ENCODE results near the gene NR2C2.

Gene NR2C2

GRCh38 chr3:15029625-15030024, 82.2 kb downstream of the NR2C2 start:
- TF ChIP-seq, protein P1, sequence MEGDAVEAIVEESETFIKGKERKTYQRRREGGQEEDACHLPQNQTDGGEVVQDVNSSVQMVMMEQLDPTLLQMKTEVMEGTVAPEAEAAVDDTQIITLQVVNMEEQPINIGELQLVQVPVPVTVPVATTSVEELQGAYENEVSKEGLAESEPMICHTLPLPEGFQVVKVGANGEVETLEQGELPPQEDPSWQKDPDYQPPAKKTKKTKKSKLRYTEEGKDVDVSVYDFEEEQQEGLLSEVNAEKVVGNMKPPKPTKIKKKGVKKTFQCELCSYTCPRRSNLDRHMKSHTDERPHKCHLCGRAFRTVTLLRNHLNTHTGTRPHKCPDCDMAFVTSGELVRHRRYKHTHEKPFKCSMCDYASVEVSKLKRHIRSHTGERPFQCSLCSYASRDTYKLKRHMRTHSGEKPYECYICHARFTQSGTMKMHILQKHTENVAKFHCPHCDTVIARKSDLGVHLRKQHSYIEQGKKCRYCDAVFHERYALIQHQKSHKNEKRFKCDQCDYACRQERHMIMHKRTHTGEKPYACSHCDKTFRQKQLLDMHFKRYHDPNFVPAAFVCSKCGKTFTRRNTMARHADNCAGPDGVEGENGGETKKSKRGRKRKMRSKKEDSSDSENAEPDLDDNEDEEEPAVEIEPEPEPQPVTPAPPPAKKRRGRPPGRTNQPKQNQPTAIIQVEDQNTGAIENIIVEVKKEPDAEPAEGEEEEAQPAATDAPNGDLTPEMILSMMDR (IDR thresholded peaks at IDR 0.05): no peak
- no peak overlapping the region for H3K4me3 Mint-ChIP-seq
- no peaks in the 10 kb centered on the region for H3K4me1 Mint-ChIP-seq
- no peak for DNase-seq
- no peak overlapping the region for H3K27ac Mint-ChIP-seq
- peaks cover 85% of the 10 kb centered on the region for H3K36me3 Mint-ChIP-seq (ENCODE audit: low read depth)
- H3K9me3 Mint-ChIP-seq: no peaks in the 10 kb centered on the region
- H3K27me3 Mint-ChIP-seq (ENCODE audit: low read depth, poor library complexity): no peaks in the 10 kb centered on the region

GRCh38 chr3:15032650-15033049, 85.3 kb downstream of the NR2C2 start:
- H3K4me1 Mint-ChIP-seq: no peaks in the 10 kb centered on the region
- DNase-seq: no peak

DNA sequence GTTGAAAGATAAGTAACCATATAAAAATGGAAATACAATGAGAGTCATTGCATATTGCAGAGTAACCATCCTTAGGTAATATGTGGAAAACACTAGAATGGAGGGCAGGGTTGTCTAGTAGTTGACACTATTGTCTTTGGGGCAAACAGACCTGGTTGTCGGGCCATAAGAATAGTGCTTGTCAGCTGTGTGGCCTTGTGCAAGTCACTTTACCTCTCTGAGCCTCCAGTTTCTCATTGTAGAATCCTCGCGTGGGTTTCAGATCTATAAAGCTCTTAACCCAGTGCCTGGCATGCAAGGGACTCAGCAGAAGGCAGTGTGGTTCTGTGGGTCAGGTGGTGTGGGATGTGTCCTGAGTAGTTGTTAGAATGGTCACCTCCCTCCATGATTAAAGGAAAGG, 85.7 kb downstream of the NR2C2 start:
- TF ChIP-seq, protein P1 (IDR thresholded peaks at IDR 0.05): no peak
- DNase-seq: no peak
- peaks cover 64% of the 10 kb centered on the region for H3K36me3 Mint-ChIP-seq (ENCODE audit: low read depth)
- no peaks in the 10 kb centered on the region for H3K4me1 Mint-ChIP-seq
- H3K27me3 Mint-ChIP-seq (ENCODE audit: low read depth, poor library complexity): no peaks in the 10 kb centered on the region
- H3K9me3 Mint-ChIP-seq: no peaks in the 10 kb centered on the region
- H3K27ac Mint-ChIP-seq: no peak overlapping the region
- H3K4me3 Mint-ChIP-seq: no peak overlapping the region

More at GRCh38 chr3:15032650-15033049, 85.3 kb downstream of the NR2C2 start:
- Mint-ChIP-seq H3K27ac (no peak overlapping the region), H3K36me3 (ENCODE audit: low read depth) (peaks cover 68% of the 10 kb centered on the region), H3K27me3 (ENCODE audit: low read depth, poor library complexity) (no peaks in the 10 kb centered on the region), H3K4me3 (no peak overlapping the region), H3K9me3 (no peaks in the 10 kb centered on the region)
- TF ChIP-seq, protein P1 (IDR thresholded peaks at IDR 0.05): no peak

DNA sequence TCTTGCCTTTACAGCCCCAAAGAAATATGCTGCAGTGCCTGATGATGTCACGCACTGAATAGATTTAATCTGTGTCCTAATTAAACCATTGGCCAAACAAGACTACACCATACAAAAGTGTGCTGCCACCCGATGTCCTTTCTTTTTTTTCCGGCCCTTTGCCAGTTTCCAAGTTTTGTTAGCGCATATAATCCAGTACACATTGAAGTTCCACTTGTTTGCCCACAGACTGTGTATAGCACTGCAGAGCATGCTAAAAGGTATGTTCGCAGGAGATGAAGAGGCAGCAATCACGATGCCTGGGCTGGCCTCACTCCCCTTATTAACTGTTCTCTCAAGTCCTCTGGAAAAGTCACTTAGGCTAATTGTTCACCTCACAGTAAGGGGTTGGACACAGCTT, 90.9 kb downstream of the NR2C2 start:
- Mint-ChIP-seq H3K4me3 (no peak overlapping the region), H3K27ac (peak overlapping the region; percentile 22), H3K36me3 (ENCODE audit: low read depth) (peaks cover 58% of the 10 kb centered on the region), H3K27me3 (ENCODE audit: low read depth, poor library complexity) (no peaks in the 10 kb centered on the region), H3K4me1 (no peaks in the 10 kb centered on the region), H3K9me3 (no peaks in the 10 kb centered on the region)
- TF ChIP-seq, protein P1 (IDR thresholded peaks at IDR 0.05): no peak
- DNase-seq: no peak

DNA sequence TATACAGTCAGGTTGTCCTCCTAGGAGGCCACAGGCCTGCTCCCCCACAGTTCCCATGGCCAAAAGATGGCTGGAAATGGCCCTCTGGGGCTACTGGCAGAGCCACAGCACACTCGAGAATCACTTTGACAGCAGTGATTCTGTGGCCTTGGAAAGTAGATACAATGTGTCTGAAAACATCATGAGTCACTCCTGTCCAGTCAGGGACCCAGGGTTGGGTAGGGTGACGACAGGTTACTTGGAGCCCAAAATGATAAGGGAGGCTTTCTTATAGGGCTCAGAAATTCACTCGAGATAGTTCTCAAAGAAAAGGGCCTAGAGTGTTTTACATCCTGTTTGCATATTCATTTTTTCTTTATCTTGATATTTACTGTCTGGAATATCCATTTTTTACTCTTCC, 93.5 kb downstream of the NR2C2 start:
- Mint-ChIP-seq H3K27me3 (ENCODE audit: low read depth, poor library complexity) (no peaks in the 10 kb centered on the region), H3K4me3 (no peak overlapping the region), H3K9me3 (no peaks in the 10 kb centered on the region), H3K4me1 (no peaks in the 10 kb centered on the region), H3K36me3 (ENCODE audit: low read depth) (peaks cover 59% of the 10 kb centered on the region), H3K27ac (no peak overlapping the region)
- TF ChIP-seq, protein P1 (IDR thresholded peaks at IDR 0.05): no peak
- DNase-seq: no peak

DNA sequence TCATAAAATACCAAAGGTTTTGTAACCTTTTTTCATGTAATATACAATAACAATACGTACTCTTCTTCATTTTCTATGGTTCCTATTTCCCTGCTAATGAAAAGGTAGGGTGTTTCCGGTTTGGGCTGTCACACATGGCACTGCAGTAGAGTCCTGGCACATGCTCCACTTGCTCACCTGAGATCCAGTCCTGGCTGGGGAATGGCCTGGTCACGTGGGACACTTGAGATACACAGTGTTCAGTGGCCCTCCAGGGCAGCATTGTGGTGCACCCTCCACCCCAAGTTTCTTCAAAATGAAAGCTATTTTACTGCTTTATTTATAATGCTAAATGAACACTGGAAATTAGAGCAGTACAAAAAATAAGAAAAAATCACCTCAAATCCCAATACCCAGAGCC, 94.6 kb downstream of the NR2C2 start:
- DNase-seq: no peak
- Mint-ChIP-seq H3K4me3 (no peak overlapping the region), H3K27ac (no peak overlapping the region), H3K36me3 (ENCODE audit: low read depth) (peaks cover 62% of the 10 kb centered on the region), H3K27me3 (ENCODE audit: low read depth, poor library complexity) (no peaks in the 10 kb centered on the region), H3K9me3 (no peaks in the 10 kb centered on the region), H3K4me1 (no peaks in the 10 kb centered on the region)
- TF ChIP-seq, protein P1 (IDR thresholded peaks at IDR 0.05): no peak

Measured in nephron progenitor cell (in vitro differentiated cells).